HL-60 (cell line): ENCODE results near the gene RHBDL1.

Experiments
- CTCF ChIP-seq: IDR thresholded peaks from one replicate; pipeline ENCODE4 v1.5.1; 2011; ENCODE audit warnings: low read length, control low read depth, inconsistent platforms; ENCODE audit not compliant: insufficient read depth
- POLR2AphosphoS5 ChIP-seq: IDR thresholded peaks from 2 replicates; pipeline ENCODE4 v1.6.1; 2012; ENCODE audit warnings: low read depth

GRCh38 chr16:641326-642188 lies 33.9 kb upstream of the RHBDL1 start, which contains the start of gene MCRIP2:
- no peak for TF ChIP-seq CTCF
- TF ChIP-seq POLR2AphosphoS5: peak; percentile 85
